A549 (cell line): ENCODE data around the gene AFDN.

Experiments used
- CHD4 ChIP-seq: fragments of 200-600 bp; sonication (generic); IDR thresholded peaks from 2 replicates; pipeline ENCODE4 v1.6.1; 2016; ENCODE audit warnings: antibody characterized with exemption, mild to moderate bottlenecking, borderline replicate concordance
- CTCF ChIP-seq: fragments of >200 bp; sonication (Bioruptor Twin); formaldehyde crosslinking; IDR thresholded peaks from 3 replicates; pipeline ENCODE4 v1.5.1; 2016
- EP300 ChIP-seq, 2 experiments: fragments of >200 bp; sonication (Bioruptor Twin); formaldehyde crosslinking; IDR thresholded peaks; 2 replicates in 1 of 2; 3 replicates in 1 of 2; pipeline ENCODE4 v1.6.1; 2016 to 2017
- GATA3 ChIP-seq: IDR thresholded peaks from 2 replicates; pipeline ENCODE4 v1.6.1; 2012; ENCODE audit warnings: borderline replicate concordance
- MAFK ChIP-seq: fragments of 450-650 bp; IDR thresholded peaks from 2 replicates; pipeline ENCODE4 v1.6.1; 2014; ENCODE audit not compliant: partially characterized antibody
- MYC ChIP-seq: IDR thresholded peaks from 2 replicates; pipeline ENCODE4 v1.6.1; 2012; ENCODE audit warnings: mild to moderate bottlenecking, inconsistent platforms, low read length, improper control_type of control experiment, borderline replicate concordance
- PBX3 ChIP-seq: IDR thresholded peaks from 2 replicates; pipeline ENCODE4 v1.6.1; 2012
- POLR2A ChIP-seq: IDR thresholded peaks from 2 replicates; pipeline ENCODE4 v1.6.1; 2012; ENCODE audit warnings: mild to moderate bottlenecking, low read length
- SMC3 ChIP-seq: fragments of >200 bp; sonication (Bioruptor Twin); formaldehyde crosslinking; IDR thresholded peaks from 3 replicates; pipeline ENCODE4 v1.6.1; 2018; ENCODE audit warnings: inconsistent platforms
- SREBF2 ChIP-seq: fragments of 450-650 bp; IDR thresholded peaks from 2 replicates; pipeline ENCODE4 v1.6.1; 2014; ENCODE audit warnings: mild to moderate bottlenecking, moderate library complexity

DNA sequence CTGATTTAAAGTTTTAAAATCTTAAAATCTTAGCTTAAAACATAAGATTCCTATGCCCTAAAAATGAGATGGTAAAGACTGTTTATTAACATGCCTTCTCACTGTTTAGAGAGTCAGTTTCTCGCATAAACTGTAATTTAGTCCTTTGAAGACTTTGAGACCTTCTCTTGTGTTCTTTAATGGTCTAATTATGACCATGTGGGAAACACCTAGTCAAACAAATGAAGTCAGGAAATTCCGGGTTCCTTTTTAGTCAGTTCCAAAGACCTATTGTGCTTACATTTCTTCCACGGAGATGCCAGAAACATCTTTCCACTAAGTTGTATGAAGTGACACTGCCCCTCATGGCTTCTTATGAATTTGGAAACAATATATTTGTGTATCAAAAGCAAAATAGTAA lies 106.6 kb downstream of the AFDN start:
- no peak for TF ChIP-seq POLR2A
- no peak for TF ChIP-seq CTCF
- TF ChIP-seq MYC: no peak
- TF ChIP-seq GATA3: no peak
- no peak for TF ChIP-seq MAFK
- TF ChIP-seq SREBF2: no peak
- no peak for TF ChIP-seq EP300 (IDR thresholded peaks at IDR 0.05)
- no peak for TF ChIP-seq SMC3
- no peak for TF ChIP-seq PBX3
- TF ChIP-seq CHD4: no peak
